LNCAP (cell line): Measurements from ENCODE around the gene FABP6.

Source experiments
- TF ChIP-seq, protein P1 (sequence below): fragments of 450-650 bp; IDR thresholded peaks from 2 replicates; pipeline ENCODE4 v1.5.1; 2017; ENCODE audit warnings: mild to moderate bottlenecking

Gene FABP6

DNA sequence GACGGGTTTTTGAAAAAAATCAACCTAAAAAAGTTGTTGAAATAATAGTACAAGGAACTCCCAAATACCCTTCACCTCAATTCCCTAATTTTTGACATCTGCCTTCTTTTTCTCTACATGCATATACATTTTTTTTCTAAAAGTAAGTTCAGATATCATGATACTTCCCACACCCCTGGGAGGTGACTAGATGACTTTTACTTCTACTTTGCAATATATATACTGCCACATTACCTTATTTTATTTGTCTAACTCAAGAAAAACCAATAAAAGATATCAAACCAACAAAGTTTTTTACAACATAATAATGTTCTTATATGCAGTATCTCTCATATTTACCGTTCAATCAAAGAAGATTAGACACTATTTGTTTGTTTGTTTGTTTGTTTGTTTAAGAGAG lies 52.0 kb downstream of the FABP6 start:
- TF ChIP-seq, protein P1, sequence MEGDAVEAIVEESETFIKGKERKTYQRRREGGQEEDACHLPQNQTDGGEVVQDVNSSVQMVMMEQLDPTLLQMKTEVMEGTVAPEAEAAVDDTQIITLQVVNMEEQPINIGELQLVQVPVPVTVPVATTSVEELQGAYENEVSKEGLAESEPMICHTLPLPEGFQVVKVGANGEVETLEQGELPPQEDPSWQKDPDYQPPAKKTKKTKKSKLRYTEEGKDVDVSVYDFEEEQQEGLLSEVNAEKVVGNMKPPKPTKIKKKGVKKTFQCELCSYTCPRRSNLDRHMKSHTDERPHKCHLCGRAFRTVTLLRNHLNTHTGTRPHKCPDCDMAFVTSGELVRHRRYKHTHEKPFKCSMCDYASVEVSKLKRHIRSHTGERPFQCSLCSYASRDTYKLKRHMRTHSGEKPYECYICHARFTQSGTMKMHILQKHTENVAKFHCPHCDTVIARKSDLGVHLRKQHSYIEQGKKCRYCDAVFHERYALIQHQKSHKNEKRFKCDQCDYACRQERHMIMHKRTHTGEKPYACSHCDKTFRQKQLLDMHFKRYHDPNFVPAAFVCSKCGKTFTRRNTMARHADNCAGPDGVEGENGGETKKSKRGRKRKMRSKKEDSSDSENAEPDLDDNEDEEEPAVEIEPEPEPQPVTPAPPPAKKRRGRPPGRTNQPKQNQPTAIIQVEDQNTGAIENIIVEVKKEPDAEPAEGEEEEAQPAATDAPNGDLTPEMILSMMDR, result no peak

DNA sequence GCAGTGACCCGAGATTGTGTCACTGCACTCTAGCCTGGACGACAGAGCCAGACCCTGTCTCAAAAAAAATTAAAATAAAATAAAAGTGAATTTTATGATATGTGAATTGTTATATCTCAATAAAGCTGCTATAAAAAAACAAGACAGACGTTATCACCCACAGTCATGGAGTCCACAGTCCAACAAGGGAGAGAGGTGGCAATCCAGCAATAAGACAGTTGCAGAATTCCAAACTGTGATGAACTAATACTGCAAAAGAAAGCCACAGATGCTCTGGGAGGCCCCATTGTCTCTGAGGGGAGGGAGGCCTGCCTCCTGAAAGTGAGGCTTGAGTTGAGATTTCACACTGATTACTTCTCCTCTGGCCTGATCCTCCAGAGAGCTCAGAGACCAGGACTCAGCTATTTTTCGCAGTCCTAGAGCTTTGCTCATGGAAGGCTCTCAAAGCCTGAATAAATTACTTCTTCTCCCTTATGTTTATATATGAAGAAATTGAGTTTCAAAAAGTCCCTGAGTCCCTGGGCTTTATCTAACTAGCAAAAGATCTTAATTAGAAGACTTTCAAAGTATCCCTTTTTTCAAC lies 55.1 kb downstream of the FABP6 start:
- TF ChIP-seq, protein P1, result no peak

DNA sequence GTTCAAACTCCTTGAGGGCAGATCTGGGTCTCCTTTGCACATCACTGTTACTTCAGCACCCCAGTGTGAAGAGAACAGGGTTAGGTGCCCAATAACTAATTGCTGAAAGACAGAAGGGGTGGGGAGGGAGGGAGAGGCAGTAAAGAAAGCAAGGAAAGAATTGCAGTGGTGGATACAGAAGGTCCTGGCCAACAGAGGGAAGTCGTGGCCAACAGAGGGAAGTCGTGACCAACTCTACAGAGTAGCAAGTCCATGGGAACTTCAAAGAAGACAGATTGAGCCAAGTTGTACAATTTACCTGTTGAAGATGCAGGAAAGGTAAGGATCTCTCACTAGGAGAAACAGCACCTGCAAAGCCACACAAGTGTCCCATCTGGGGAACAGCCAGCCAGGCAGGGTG lies 56.0 kb downstream of the FABP6 start:
- TF ChIP-seq, protein P1, result no peak

DNA sequence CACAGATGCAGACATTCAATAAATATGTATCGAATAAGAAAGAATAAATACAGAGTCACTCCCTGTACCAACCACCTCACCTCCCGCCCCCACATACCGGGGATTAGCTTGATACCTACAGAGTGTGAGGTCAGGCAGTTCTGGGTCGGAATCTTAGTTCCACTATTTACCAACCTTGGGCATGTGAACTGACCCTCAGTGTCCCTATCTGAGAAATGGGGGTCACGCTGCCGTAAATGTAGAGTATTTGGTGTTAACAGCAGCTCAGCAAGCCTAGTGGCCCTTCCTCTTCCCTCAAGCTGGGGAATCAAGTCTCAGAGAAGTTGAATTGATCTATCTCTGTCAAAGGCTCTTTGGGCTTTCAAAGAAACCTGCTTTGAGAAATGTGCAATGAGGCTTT lies 57.6 kb downstream of the FABP6 start:
- TF ChIP-seq, protein P1, result no peak

DNA sequence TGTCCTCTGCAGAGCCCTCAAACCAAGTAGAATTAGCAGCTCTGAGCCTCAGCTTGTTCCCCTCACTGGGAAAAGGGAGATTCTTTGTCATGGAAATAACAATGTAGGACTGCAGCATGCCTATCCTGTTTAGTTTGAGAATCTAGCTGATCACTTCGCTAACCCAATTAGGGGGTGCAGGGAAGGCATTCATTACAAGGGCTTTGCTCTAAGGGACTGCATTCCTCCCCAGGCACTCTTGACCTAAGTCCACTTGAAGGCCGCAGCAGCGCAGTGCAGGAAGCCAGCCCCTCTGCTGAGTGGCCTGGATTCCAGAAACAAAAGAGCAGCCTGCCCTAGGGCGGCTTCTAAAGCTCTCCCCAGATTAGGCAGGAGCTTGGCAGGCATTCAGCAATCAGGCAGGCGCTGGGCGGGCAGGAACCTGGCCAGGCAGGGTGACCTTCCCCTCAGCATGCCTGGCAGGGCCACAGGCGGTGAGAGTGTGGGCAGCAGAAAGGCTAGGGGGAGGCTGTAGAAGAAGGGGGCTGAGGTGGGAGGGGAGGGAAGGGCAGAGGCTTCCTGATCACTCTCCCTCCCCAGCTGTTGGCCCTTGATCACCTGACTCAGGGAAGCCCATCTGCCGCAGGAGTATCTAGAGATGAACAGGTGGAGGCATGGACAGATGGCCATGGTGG lies 58.2 kb downstream of the FABP6 start:
- TF ChIP-seq, protein P1, result no peak
